GM12878 (cell line): ENCODE measurements around the gene NTN3. TPM values are rescaled to one million over a fixed set of nuclear protein-coding genes. Genes with fewer than 3 reads are reported as not detected.

Experiments used
- CREM ChIP-seq: IDR thresholded peaks from 2 replicates; pipeline ENCODE4 v1.6.1; 2014; ENCODE audit warnings: antibody characterized with exemption, low read depth
- E2F4 ChIP-seq: IDR thresholded peaks from 2 replicates; pipeline ENCODE4 v1.6.1; 2012; ENCODE audit warnings: low read depth, low read length, improper control_type of control experiment
- GABPA ChIP-seq: IDR thresholded peaks from 2 replicates; pipeline ENCODE4 v1.6.1; 2014; ENCODE audit warnings: antibody characterized with exemption, low read depth, mild to moderate bottlenecking, inconsistent platforms
- HSF1 ChIP-seq: fragments of 150-350 bp; IDR thresholded peaks from 2 replicates; pipeline ENCODE4 v1.6.1; 2014; ENCODE audit warnings: mild to moderate bottlenecking, low read depth, low read length
- JUNB ChIP-seq: IDR thresholded peaks from 2 replicates; pipeline ENCODE4 v1.6.1; 2016; ENCODE audit warnings: antibody characterized with exemption, mild to moderate bottlenecking
- KLF5 ChIP-seq: fragments of 450-650 bp; IDR thresholded peaks from 2 replicates; pipeline ENCODE4 v1.6.1; 2014; ENCODE audit warnings: mild to moderate bottlenecking; ENCODE audit not compliant: partially characterized antibody
- MXI1 ChIP-seq: fragments of 150-350 bp; IDR thresholded peaks from 2 replicates; pipeline ENCODE4 v1.6.1; 2011; ENCODE audit warnings: low read depth, mild to moderate bottlenecking, inconsistent platforms, low read length, improper control_type of control experiment
- MYB ChIP-seq: fragments of 150-350 bp; IDR thresholded peaks from 2 replicates; pipeline ENCODE4 v1.6.1; 2014; ENCODE audit warnings: mild to moderate bottlenecking, low read depth, low read length, borderline replicate concordance
- NFYB ChIP-seq: IDR thresholded peaks from 2 replicates; pipeline ENCODE4 v1.6.1; 2011; ENCODE audit warnings: low read depth, mild to moderate bottlenecking, low read length, improper control_type of control experiment, moderate library complexity; ENCODE audit not compliant: insufficient read depth
- NRF1 ChIP-seq: conservative IDR thresholded peaks from 2 replicates; pipeline ENCODE4 v1.6.1; 2011; ENCODE audit warnings: mild to moderate bottlenecking, low read depth, low read length, improper control_type of control experiment
- RB1 ChIP-seq: fragments of 450-650 bp; formaldehyde crosslinking; IDR thresholded peaks from 2 replicates; pipeline ENCODE4 v1.6.1; 2017; ENCODE audit warnings: mild to moderate bottlenecking, borderline replicate concordance
- RBBP5 ChIP-seq: fragments of 200-600 bp; sonication (generic); conservative IDR thresholded peaks from 2 replicates; pipeline ENCODE4 v1.6.1; 2016
- SMARCA5 ChIP-seq: fragments of 450-650 bp; IDR thresholded peaks from 2 replicates; pipeline ENCODE4 v1.6.1; 2017; ENCODE audit warnings: mild to moderate bottlenecking
- TCF12 ChIP-seq: IDR thresholded peaks from 2 replicates; pipeline ENCODE4 v1.6.1; 2011; ENCODE audit warnings: low read depth, mild to moderate bottlenecking, low read length
- ZNF217 ChIP-seq: fragments of 450-650 bp; IDR thresholded peaks from 2 replicates; pipeline ENCODE4 v1.6.1; 2017; ENCODE audit warnings: antibody characterized with exemption, mild to moderate bottlenecking
- ZZZ3 ChIP-seq: IDR thresholded peaks from 2 replicates; pipeline ENCODE4 v1.6.1; 2011; ENCODE audit warnings: low read depth; ENCODE audit not compliant: control insufficient read depth, insufficient read length
- polyA plus RNA-seq, 11 experiments: library from polyadenylated mRNA; depleted of rRNA in 4 of 11; unstranded in 6 of 11; stranded (reverse) in 5 of 11; fragments of >200 nt; fragmentation: Nextera tagmentation in 4 of 11; fragmentation: Illumina TruSeq in 1 of 11; extraction: Ambion mirVana in 4 of 11; extraction: Trizol in 1 of 11; gene quantifications; 1 replicate in 1 of 11; 2 replicates in 10 of 11; pipeline versions ENCODE4 v1.2.1 to v1.2.3, GENCODE V29; 2011 to 2016; ENCODE audit warnings: inconsistent platforms in 2 of 11, missing spikeins in 2 of 11, low read depth in 1 of 11
- total RNA-seq, 4 experiments: library from RNA; depleted of rRNA in 3 of 4; stranded (reverse); fragments of >200 nt in 3 of 4; fragmentation: Illumina TruSeq in 1 of 4; extraction: Trizol in 1 of 4; gene quantifications; 2 replicates each; pipeline versions ENCODE4 v1.2.1 to v1.2.3, GENCODE V29; 2013 to 2021
- TF ChIP-seq, protein P1 (sequence below): IDR thresholded peaks from 2 replicates; pipeline ENCODE4 v1.6.1; 2012; ENCODE audit warnings: improper control_type of control experiment, low read depth, low read length; ENCODE audit not compliant: insufficient replicate concordance
- TF ChIP-seq, protein P2 (sequence below): fragments of 450-650 bp; conservative IDR thresholded peaks from 2 replicates; pipeline ENCODE4 v1.6.1; 2017; ENCODE audit warnings: mild to moderate bottlenecking, moderate library complexity
- TF ChIP-seq, protein P3 (sequence below): IDR thresholded peaks from 2 replicates; pipeline ENCODE4 v1.6.1; 2012; ENCODE audit warnings: low read depth, low read length, improper control_type of control experiment

NTN3 gene
- total and polyA plus RNA-seq, 10 of the 15 experiments (the other 5 are each of a cell fraction or from before 2014, with no cell fraction given) = 0.04 TPM; not detected in 9

DNA sequence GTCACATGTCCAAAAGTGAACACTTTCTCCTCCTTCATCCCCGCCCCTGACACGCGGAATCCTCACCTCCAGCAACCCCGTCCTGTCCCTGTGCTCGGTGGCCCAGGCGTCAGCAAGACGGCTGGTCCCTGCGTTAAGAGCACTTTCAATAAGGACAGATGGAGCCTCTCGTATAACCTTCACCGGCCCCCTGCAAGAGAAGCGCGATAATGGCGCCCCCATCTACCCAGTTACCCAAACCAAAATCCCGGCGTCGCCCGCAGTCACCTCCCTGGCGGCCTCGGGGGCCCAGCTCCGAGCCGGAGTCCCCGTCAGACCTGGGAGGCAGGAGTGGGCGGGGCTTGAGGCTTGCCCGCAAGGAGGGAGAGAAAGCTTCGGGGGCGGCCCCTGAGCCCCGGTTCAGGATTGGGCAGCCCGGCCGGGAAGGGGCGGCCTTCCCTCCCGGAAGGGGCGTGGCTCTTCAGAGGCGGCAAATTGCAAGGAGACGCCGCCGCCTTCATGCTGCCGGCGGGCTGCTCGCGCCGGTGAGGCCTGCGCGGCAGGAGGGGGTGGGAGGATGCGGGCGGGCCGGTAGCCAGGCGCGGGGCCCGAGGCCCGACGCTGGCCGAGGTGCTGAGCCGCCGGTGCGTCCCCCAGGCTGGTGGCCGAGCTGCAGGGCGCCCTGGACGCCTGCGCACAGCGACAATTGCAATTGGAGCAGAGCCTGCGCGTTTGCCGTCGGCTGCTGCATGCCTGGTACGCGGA is 11.3 kb upstream of the NTN3 start, which contains the start of gene TEDC2 (continued):
- peak; percentile 74 for TF ChIP-seq NFYB
- peak; percentile 50; the same call in 1 of the 2 replicates for TF ChIP-seq CREM
- TF ChIP-seq RB1 = no peak
- TF ChIP-seq SMARCA5 = no peak
- TF ChIP-seq, protein P1, sequence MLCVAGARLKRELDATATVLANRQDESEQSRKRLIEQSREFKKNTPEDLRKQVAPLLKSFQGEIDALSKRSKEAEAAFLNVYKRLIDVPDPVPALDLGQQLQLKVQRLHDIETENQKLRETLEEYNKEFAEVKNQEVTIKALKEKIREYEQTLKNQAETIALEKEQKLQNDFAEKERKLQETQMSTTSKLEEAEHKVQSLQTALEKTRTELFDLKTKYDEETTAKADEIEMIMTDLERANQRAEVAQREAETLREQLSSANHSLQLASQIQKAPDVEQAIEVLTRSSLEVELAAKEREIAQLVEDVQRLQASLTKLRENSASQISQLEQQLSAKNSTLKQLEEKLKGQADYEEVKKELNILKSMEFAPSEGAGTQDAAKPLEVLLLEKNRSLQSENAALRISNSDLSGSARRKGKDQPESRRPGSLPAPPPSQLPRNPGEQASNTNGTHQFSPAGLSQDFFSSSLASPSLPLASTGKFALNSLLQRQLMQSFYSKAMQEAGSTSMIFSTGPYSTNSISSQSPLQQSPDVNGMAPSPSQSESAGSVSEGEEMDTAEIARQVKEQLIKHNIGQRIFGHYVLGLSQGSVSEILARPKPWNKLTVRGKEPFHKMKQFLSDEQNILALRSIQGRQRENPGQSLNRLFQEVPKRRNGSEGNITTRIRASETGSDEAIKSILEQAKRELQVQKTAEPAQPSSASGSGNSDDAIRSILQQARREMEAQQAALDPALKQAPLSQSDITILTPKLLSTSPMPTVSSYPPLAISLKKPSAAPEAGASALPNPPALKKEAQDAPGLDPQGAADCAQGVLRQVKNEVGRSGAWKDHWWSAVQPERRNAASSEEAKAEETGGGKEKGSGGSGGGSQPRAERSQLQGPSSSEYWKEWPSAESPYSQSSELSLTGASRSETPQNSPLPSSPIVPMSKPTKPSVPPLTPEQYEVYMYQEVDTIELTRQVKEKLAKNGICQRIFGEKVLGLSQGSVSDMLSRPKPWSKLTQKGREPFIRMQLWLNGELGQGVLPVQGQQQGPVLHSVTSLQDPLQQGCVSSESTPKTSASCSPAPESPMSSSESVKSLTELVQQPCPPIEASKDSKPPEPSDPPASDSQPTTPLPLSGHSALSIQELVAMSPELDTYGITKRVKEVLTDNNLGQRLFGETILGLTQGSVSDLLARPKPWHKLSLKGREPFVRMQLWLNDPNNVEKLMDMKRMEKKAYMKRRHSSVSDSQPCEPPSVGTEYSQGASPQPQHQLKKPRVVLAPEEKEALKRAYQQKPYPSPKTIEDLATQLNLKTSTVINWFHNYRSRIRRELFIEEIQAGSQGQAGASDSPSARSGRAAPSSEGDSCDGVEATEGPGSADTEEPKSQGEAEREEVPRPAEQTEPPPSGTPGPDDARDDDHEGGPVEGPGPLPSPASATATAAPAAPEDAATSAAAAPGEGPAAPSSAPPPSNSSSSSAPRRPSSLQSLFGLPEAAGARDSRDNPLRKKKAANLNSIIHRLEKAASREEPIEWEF = no peak
- TF ChIP-seq KLF5 = peak; percentile 21
- TF ChIP-seq ZNF217 = no peak
- TF ChIP-seq, protein P2, sequence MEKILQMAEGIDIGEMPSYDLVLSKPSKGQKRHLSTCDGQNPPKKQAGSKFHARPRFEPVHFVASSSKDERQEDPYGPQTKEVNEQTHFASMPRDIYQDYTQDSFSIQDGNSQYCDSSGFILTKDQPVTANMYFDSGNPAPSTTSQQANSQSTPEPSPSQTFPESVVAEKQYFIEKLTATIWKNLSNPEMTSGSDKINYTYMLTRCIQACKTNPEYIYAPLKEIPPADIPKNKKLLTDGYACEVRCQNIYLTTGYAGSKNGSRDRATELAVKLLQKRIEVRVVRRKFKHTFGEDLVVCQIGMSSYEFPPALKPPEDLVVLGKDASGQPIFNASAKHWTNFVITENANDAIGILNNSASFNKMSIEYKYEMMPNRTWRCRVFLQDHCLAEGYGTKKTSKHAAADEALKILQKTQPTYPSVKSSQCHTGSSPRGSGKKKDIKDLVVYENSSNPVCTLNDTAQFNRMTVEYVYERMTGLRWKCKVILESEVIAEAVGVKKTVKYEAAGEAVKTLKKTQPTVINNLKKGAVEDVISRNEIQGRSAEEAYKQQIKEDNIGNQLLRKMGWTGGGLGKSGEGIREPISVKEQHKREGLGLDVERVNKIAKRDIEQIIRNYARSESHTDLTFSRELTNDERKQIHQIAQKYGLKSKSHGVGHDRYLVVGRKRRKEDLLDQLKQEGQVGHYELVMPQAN = peak; percentile 98
- peak; percentile 85; the same call in 1 of the 2 replicates for TF ChIP-seq GABPA
- TF ChIP-seq MYB = no peak
- TF ChIP-seq, protein P3, sequence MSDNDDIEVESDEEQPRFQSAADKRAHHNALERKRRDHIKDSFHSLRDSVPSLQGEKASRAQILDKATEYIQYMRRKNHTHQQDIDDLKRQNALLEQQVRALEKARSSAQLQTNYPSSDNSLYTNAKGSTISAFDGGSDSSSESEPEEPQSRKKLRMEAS = peak; percentile 93
- no peak for TF ChIP-seq RBBP5
- peak; percentile 94 for TF ChIP-seq E2F4
- TF ChIP-seq NRF1 = 0 out of 2 replicates have a peak, but pooled peaks have one; percentile 13
- TF ChIP-seq ZZZ3 = no peak
- 0 out of 2 replicates have a peak, but pooled peaks have one; percentile 7 for TF ChIP-seq TCF12
- TF ChIP-seq HSF1 = no peak
- TF ChIP-seq JUNB = no peak
- peak; percentile 98 for TF ChIP-seq MXI1
